Retinal pigment epithelial cell (primary cell): Measurements from ENCODE around the gene ZFYVE28.

Experiments
- DNase-seq: peaks from one replicate; pipeline ENCODE4 v3.0.0-alpha.2; 2010; ENCODE audit warnings: low read depth
- H3K4me3 ChIP-seq: 2 replicates; pipeline ENCODE4 v1.5.1; 2011; ENCODE audit warnings: mild to moderate bottlenecking, low read length, control low read depth, moderate library complexity
- TF ChIP-seq, protein P1 (sequence below): conservative IDR thresholded peaks from 2 replicates; pipeline ENCODE4 v1.5.1; 2011; ENCODE audit warnings: low read depth, low read length, control low read depth, inconsistent platforms

ZFYVE28 gene

DNA sequence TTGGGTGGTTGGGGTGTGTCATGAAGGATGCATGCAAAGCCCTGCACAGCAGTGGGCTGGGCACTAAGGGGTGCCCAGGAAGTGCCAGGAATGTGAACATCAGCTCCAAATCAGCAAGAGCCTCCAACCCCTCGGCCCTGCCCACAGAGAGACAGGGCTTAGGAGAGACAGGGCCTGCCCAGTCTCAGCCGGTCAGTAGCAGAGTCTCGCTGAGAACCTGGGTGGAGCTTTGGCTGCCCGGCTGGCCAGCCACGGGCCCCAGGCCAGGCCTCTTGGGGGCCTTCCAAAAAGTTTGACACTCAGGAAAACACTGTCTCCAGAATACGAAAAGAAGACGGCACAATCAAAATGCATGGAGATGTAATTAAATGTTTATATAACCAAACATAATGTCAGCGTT lies 152.3 kb downstream of the ZFYVE28 start:
- DNase-seq: no peak
- H3K4me3 ChIP-seq: no peak overlapping the region
- TF ChIP-seq, protein P1, sequence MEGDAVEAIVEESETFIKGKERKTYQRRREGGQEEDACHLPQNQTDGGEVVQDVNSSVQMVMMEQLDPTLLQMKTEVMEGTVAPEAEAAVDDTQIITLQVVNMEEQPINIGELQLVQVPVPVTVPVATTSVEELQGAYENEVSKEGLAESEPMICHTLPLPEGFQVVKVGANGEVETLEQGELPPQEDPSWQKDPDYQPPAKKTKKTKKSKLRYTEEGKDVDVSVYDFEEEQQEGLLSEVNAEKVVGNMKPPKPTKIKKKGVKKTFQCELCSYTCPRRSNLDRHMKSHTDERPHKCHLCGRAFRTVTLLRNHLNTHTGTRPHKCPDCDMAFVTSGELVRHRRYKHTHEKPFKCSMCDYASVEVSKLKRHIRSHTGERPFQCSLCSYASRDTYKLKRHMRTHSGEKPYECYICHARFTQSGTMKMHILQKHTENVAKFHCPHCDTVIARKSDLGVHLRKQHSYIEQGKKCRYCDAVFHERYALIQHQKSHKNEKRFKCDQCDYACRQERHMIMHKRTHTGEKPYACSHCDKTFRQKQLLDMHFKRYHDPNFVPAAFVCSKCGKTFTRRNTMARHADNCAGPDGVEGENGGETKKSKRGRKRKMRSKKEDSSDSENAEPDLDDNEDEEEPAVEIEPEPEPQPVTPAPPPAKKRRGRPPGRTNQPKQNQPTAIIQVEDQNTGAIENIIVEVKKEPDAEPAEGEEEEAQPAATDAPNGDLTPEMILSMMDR: no peak

DNA sequence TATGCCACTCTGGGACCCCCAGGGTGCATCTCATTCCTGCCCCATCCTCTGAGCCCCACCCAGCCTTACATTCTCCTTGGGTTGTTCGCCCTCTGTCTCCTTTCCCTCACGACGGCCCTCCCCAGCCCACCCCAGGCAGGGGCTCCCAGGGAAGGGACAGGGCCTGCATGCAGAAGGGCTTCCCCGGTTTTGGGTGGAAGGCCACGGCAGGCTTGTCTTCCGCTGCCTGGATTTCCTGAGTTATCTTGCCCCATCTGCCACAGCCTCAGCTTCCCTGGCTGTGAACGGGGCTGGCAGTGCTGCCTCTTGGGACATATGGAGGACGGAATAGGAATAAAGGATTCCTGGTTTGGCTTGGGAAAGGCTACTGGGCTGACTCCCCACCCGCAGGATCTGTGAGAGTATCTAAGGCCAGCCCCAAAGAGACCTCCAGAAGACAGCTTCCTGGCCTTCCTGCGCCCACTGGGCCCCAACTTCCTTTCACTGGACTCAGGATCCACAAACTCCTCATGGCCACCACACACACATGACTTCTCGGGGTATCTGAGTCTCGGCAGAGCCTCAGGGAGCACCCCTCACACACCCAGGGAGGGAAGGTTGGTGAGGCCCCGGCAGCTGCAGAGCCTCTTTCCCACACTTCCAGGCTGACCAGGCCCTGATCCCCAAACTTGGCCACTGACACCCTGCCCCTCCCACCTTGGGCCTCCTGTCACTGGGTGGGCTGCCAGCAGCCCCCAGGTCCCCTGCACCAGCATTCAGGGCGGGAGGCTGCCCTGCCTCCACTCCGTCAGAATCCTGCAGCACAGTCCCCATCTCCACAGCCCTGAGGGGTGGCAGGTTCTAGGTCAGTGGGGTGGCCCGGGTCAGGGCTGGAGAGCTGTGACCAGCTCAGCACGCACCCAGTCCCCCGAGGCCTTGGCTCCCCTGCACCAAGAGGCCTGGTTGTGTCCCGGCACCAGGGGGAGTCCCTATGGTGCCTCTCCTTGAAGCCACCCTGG lies 153.0 kb downstream of the ZFYVE28 start:
- TF ChIP-seq, protein P1: peak; percentile 7
- H3K4me3 ChIP-seq: no peak overlapping the region

DNA sequence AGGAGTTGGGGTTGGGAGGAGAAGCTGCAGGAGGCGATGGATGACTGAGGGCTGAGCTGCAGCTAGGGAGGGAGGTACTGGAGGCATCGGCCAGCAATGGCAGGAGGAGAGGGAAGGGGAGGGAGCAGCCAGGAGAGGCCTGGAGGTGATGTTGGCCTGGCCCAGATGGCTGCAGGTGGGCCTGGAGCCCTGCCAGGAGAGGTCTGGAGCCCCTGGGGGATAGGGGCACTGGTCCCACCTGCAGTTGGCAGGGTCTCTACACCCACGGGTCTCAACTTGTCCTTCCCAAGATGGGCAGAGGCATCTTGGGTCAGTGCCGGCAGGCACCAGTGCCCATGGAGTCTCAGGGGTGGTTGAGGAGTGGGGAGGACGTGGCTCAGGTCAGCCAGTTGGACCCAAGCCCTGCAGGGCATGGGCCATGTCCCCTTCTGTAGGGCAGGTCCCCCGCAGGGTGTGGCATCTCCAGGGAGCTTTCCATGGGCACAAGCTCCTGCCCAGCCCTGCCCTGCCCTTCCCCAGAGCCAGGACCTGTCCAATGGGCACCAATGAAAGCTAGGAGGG lies 153.9 kb downstream of the ZFYVE28 start:
- DNase-seq: no peak
- TF ChIP-seq, protein P1: no peak
- H3K4me3 ChIP-seq: no peak overlapping the region

More for the DNA sequence above, 153.0 kb downstream of the ZFYVE28 start:
- no peak for DNase-seq

DNA sequence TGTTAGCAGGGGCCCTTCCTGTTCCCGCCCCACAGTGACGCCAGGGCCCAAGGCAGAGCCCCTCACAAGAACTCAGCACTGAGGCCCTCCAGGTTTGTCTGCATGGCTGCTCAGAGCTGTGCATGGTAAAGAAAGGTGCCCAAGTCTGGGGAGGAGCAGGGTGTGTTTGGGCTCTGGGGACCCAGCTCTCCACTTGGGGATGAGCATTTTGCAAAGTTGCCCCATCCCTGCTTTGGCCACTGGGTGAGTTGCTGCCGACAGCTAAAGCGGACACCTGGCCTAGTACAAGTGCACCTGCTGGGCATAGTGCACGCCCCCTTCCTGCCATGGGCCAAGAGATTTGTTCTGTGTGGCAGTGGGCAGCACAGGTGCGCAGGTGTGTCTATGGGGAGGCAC lies 154.5 kb downstream of the ZFYVE28 start:
- no peak overlapping the region for H3K4me3 ChIP-seq
- DNase-seq: no peak
- TF ChIP-seq, protein P1: no peak

DNA sequence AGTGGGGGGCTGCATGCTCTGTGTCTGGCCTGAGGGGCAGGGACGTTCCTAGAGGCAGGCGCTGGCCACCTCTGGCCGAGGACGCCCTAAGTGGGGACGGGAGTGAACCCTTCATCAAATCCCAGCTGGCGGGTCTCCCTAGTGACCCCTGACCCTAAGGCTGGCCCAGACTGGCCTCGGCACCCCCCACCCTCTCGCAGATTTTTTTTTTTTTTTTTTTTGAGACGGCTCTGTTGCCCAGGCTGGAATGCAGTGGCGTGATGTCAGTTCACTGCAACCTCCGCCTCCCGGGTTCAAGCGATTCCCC lies 155.5 kb downstream of the ZFYVE28 start:
- peak overlapping the region; percentile 55 for H3K4me3 ChIP-seq
- DNase-seq: no peak
- TF ChIP-seq, protein P1: no peak

DNA sequence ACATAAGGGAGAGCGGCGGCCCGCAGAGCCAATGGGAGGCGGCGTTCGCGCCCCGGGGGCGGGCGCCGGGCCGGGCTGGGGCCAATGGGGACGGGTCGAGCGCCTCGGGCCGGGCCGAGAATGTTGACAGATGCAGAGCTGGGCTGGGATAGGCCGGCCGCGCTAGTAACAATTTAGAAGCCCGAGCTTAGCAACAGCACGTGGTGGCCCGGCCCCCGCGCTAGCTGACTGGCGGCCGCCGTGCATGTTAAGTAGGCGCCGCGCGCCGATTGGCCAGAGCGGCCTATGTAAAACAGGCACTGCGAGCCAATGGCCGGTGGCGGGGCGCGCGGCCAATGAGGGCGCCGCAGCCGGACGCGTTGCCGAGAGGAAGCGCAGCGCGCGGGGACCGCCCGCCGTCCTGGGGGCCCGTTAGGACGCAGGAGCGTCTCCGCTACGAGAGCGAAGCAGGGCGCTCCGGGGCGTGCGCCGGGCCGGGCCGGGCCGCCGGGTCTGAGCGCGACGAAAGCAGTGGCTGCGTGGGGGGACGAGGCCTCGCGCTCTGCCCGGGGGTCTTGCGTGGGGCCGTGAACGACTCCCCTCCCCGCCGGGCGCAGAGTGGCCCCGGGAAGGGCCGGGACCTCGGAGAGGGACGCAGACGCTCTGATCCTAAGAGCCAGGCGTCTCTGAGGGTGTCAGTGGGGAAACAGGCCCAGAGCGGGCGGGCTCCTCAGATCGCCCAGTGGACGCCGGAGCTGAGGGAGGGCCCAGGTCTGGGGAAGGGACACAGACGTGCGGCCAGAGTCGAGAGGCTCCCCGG lies 156.1 kb downstream of the ZFYVE28 start:
- H3K4me3 ChIP-seq: peak overlapping the region; percentile 55
- peak; percentile 98 for DNase-seq
- TF ChIP-seq, protein P1: no peak
